Fibroblast of lung (primary cell): ENCODE measurements around the gene SNX4. TPM values are rescaled to one million over a fixed set of nuclear protein-coding genes. Genes with fewer than 3 reads are reported as not detected.
"Not testable (repeated sequence)": the region's sequence is repeated elsewhere in the genome, so short reads cannot be mapped to it uniquely, and the experiment has no call there.

Experiments
- DNase-seq, 2 donors: peaks; one replicate each; pipeline versions ENCODE4 v3.0.0 to v3.0.0-alpha.2; 2010; ENCODE audit warnings: low read depth in 2 of 2
- H2AFZ ChIP-seq: 2 replicates; pipeline ENCODE4 v1.5.1; 2012; ENCODE audit warnings: low read length, control low read depth, inconsistent platforms
- H3K27ac ChIP-seq: 2 replicates; pipeline ENCODE4 v1.5.1; 2011; ENCODE audit warnings: low read length, control low read depth; ENCODE audit not compliant: insufficient read depth
- H3K27me3 ChIP-seq: 2 replicates; pipeline ENCODE4 v1.5.1; 2011; ENCODE audit warnings: mild to moderate bottlenecking, low read length; ENCODE audit not compliant: control insufficient read depth, insufficient read depth
- H3K36me3 ChIP-seq: 2 replicates; pipeline ENCODE4 v1.5.1; 2011; ENCODE audit warnings: low read length; ENCODE audit not compliant: control insufficient read depth, insufficient read depth
- H3K4me1 ChIP-seq: 2 replicates; pipeline ENCODE4 v1.5.1; 2011; ENCODE audit warnings: low read length; ENCODE audit not compliant: control insufficient read depth, insufficient read depth; ENCODE audit errors: extremely low read depth
- H3K4me2 ChIP-seq: 2 replicates; pipeline ENCODE4 v1.5.1; 2011; ENCODE audit warnings: low read length, control low read depth; ENCODE audit not compliant: insufficient read depth; ENCODE audit errors: extremely low read depth
- H3K4me3 ChIP-seq, 4 experiments: fragments of 200-600 bp in 1 of 4; sonication (generic) in 1 of 4; replicated peaks in 1 of 4; 2 replicates each; pipeline ENCODE4 v1.5.1; 2011 to 2016; ENCODE audit warnings: low read length in 4 of 4, low read depth in 3 of 4, mild to moderate bottlenecking in 3 of 4, control low read depth in 2 of 4, inconsistent platforms in 1 of 4, mixed read lengths in 1 of 4; ENCODE audit not compliant: insufficient read depth in 1 of 4; ENCODE audit errors: control extremely low read depth in 1 of 4
- H3K79me2 ChIP-seq: 2 replicates; pipeline ENCODE4 v1.5.1; 2012; ENCODE audit warnings: mild to moderate bottlenecking, low read length, inconsistent platforms; ENCODE audit not compliant: control insufficient read depth, insufficient read depth
- H3K9ac ChIP-seq: 2 replicates; pipeline ENCODE4 v1.5.1; 2011; ENCODE audit warnings: mild to moderate bottlenecking, low read length, control low read depth; ENCODE audit not compliant: insufficient read depth
- H3K9me3 ChIP-seq: 2 replicates; pipeline ENCODE4 v1.5.1; 2012; ENCODE audit warnings: low read depth, low read length; ENCODE audit not compliant: control insufficient read depth, insufficient read depth
- H4K20me1 ChIP-seq: 2 replicates; pipeline ENCODE4 v1.5.1; 2011; ENCODE audit warnings: low read length; ENCODE audit not compliant: control insufficient read depth, insufficient read depth; ENCODE audit errors: extremely low read depth
- EZH2 ChIP-seq: IDR thresholded peaks from 2 replicates; pipeline ENCODE4 v1.5.1; 2012; ENCODE audit warnings: low read length, control low read depth, mild to moderate bottlenecking; ENCODE audit errors: missing control alignments
- polyA plus RNA-seq, 2 donors: library from polyadenylated mRNA; depleted of rRNA in 1 of 2; stranded (reverse) in 1 of 2; unstranded in 1 of 2; fragments of >200 nt; gene quantifications; 2 replicates each; pipeline ENCODE4 v1.2.1, GENCODE V29; 2011 to 2012; ENCODE audit warnings: missing spikeins in 1 of 2
- total RNA-seq: library from RNA; depleted of rRNA; stranded (reverse); fragments of >200 nt; gene quantifications from 2 replicates; pipeline ENCODE4 v1.2.1, GENCODE V29; 2014
- TF ChIP-seq, protein P1 (sequence below), 2 donors: IDR thresholded peaks in 1 of 2; conservative IDR thresholded peaks in 1 of 2; 1 replicate in 1 of 2; 2 replicates in 1 of 2; pipeline ENCODE4 v1.5.1; 2011 to 2012; ENCODE audit warnings: low read length in 2 of 2, control low read depth in 1 of 2, inconsistent platforms in 1 of 2, low read depth in 1 of 2, mild to moderate bottlenecking in 1 of 2

Gene SNX4
- total and polyA plus RNA-seq, 2 donors (not counting 1 experiment from before 2014, with no cell fraction given) = 22.1 to 23.8 TPM

DNA sequence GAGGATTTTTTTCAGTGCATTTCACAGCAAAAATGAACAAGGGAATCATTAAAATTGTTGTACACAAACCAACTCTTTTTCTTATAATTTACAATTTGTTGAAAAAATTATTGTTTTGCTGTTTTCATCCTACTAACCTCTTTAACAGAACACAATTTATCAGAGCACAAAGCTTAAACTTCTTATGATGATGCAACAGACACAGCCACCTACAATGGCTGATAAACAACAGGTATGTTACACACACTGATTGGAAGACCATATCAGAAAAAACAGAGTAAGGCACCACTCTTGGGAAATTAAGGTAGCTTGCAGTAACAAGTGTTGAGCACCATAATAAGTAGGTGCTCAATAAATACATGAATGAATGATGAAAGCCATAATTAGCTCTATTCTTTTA lies 8.9 kb upstream of the SNX4 start:
- Histone ChIP-seq H3K4me3 (no peak overlapping the region), H3K9me3 (no peaks in the 10 kb centered on the region), H3K36me3 (no peaks in the 10 kb centered on the region), H2AFZ (no peak overlapping the region), H3K9ac (no peak overlapping the region), H3K4me1 (no peaks in the 10 kb centered on the region), H3K79me2 (no peaks in the 10 kb centered on the region), H4K20me1 (no peaks in the 10 kb centered on the region), H3K4me2 (no peak overlapping the region), H3K27me3 (no peaks in the 10 kb centered on the region), H3K27ac (no peak overlapping the region)
- TF ChIP-seq, protein P1, sequence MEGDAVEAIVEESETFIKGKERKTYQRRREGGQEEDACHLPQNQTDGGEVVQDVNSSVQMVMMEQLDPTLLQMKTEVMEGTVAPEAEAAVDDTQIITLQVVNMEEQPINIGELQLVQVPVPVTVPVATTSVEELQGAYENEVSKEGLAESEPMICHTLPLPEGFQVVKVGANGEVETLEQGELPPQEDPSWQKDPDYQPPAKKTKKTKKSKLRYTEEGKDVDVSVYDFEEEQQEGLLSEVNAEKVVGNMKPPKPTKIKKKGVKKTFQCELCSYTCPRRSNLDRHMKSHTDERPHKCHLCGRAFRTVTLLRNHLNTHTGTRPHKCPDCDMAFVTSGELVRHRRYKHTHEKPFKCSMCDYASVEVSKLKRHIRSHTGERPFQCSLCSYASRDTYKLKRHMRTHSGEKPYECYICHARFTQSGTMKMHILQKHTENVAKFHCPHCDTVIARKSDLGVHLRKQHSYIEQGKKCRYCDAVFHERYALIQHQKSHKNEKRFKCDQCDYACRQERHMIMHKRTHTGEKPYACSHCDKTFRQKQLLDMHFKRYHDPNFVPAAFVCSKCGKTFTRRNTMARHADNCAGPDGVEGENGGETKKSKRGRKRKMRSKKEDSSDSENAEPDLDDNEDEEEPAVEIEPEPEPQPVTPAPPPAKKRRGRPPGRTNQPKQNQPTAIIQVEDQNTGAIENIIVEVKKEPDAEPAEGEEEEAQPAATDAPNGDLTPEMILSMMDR (conservative IDR thresholded peaks at IDR 0.05 in 1 of 2, IDR thresholded peaks at IDR 0.05 in 1 of 2; ENCODE audit: low read depth in 1 of 2, low read length in 2 of 2) = no peak
- no peak for TF ChIP-seq EZH2
- DNase-seq = no peak

DNA sequence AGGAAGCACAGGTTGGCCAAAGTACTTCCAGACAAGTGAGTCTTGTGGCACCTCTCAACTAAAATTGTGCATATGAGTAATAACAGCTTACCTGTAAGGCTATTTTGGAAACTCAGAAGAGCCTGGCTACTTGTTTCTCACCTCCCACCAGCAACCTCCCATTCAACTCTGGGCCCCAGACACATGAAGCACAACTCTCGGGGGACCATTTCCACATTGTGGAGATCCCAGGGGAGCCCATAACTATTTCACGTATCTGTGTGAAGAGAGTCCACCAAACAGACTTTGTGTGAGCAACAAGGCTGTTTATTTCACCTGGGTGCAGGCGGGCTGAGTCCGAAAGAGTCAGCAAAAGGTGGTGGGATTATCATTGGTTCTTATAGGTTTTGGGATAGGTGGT lies 5.2 kb upstream of the SNX4 start:
- Histone ChIP-seq H3K4me1 (peaks cover 3% of the 10 kb centered on the region), H3K9me3 (no peaks in the 10 kb centered on the region), H2AFZ (no peak overlapping the region), H3K4me2 (no peak overlapping the region), H3K36me3 (no peaks in the 10 kb centered on the region), H3K79me2 (no peaks in the 10 kb centered on the region), H3K27ac (no peak overlapping the region), H3K9ac (no peak overlapping the region), H4K20me1 (no peaks in the 10 kb centered on the region), H3K4me3 (no peak overlapping the region), H3K27me3 (no peaks in the 10 kb centered on the region)
- no peak for DNase-seq
- TF ChIP-seq EZH2 = no peak
- TF ChIP-seq, protein P1 (conservative IDR thresholded peaks at IDR 0.05 in 1 of 2, IDR thresholded peaks at IDR 0.05 in 1 of 2; ENCODE audit: low read depth in 1 of 2, low read length in 2 of 2) = no peak

DNA sequence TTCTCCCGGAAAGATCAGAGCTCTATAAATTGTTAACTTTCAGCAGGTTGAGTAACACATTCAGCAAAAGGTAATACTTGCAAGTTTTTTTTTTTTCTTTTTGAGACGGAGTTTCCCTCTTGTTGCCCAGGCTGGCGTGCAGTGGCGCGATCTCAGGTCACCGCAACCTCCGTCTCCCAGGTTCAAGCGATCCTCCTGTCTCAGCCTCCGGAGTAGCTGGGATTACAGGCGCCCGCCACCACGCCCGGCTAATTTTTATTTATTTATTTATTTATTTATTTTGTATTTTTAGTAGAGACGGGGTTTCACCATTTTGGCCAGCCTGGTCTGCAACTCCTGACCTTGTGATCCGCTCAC lies 539 bp upstream of the SNX4 start:
- DNase-seq, H4K20me1 ChIP-seq: not testable (repeated sequence)

DNA sequence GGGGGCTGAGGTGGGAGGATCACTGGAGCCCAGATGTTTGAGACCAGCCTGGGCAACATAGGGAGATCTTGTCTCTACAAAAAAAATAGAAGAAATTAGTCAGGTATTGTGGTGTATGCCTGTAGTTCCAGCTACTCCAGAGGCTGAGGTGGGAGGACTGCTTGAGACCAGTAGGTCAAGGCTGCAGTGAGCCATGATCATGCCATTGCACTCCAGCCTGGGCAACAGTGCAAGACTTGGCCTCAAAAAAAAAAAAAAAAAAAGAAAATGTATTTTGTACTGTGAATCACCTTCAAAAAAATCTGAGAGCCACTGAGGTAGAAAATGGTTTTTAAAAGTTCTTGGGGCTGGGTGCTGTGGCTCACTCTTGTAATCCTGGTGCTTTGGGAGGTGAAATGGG lies 4.6 kb downstream of the SNX4 start:
- H3K9me3 ChIP-seq = no peaks in the 10 kb centered on the region
- H3K79me2 ChIP-seq = peaks cover 53% of the 10 kb centered on the region
- no peak overlapping the region for H3K4me3 ChIP-seq
- no peak for TF ChIP-seq EZH2
- TF ChIP-seq, protein P1 (conservative IDR thresholded peaks at IDR 0.05 in 1 of 2, IDR thresholded peaks at IDR 0.05 in 1 of 2; ENCODE audit: low read depth in 1 of 2, low read length in 2 of 2) = no peak
- H3K36me3 ChIP-seq = no peaks in the 10 kb centered on the region
- peaks cover 2% of the 10 kb centered on the region for H3K4me1 ChIP-seq
- no peak for DNase-seq
- H3K4me2 ChIP-seq = no peak overlapping the region
- no peak overlapping the region for H3K27ac ChIP-seq
- no peaks in the 10 kb centered on the region for H3K27me3 ChIP-seq
- no peak overlapping the region for H2AFZ ChIP-seq
- H4K20me1 ChIP-seq = no peaks in the 10 kb centered on the region
- no peak overlapping the region for H3K9ac ChIP-seq

More for the DNA sequence above, 539 bp upstream of the SNX4 start:
- not testable (repeated sequence) for H3K36me3 ChIP-seq, H3K4me1 ChIP-seq, H3K27me3 ChIP-seq, H3K9me3 ChIP-seq
- peak overlapping the region; percentile 52 for H3K9ac ChIP-seq
- H3K4me3 ChIP-seq = peak overlapping the region; percentile 71 to 94 (median 88)
- peak overlapping the region; percentile 77 for H3K27ac ChIP-seq
- H2AFZ ChIP-seq = peak overlapping the region; percentile 99
- H3K79me2 ChIP-seq = peaks cover 33% of the 10 kb centered on the region
- peak overlapping the region; percentile 96 for H3K4me2 ChIP-seq
